CD4-positive, alpha-beta T cell treated with Interferon gamma for 1 hour (primary cell): ENCODE measurements around the gene CLCNKA.

Experiments used
- DNase-seq: peaks from one replicate; pipeline ENCODE4 v3.0.0-alpha.2; 2020

Gene CLCNKA

DNA sequence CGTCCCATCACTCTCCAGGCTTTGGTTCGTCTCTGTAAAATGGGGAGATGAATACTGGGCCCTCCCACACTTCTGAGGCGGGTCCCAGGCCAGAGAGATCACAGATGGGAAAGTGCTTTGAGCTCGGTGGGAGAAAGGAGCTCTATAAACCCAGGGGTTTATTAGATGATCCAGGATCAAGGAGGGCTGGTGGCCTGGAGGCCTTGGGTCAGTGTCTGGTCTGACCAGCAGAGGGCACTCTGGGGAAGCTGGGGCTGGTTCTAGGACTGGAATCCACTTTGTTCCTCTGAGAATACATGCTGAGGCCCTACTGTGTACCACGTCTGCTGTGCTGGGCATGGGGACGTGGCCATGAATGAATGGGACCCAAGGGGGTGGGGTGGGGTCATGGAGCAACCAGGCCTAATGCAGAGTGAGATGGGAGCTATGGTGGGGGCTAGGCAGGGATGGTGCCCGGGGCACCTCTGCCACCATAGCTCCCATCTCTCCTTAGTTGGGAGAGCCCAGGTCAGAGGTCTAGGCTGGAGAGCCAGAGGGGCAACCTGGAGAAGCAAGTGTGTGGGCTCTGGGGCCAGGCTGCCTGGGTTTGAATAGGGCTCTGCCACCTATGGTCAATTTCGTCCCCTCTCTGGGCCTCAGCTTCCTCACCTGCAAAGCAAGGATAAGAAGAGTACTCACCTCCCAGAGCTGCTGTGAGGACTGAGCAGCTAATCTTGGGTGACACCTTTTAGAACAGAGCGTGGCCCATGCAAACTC is 60.6 kb downstream of the CLCNKA start:
- DNase-seq: peak; percentile 37

DNA sequence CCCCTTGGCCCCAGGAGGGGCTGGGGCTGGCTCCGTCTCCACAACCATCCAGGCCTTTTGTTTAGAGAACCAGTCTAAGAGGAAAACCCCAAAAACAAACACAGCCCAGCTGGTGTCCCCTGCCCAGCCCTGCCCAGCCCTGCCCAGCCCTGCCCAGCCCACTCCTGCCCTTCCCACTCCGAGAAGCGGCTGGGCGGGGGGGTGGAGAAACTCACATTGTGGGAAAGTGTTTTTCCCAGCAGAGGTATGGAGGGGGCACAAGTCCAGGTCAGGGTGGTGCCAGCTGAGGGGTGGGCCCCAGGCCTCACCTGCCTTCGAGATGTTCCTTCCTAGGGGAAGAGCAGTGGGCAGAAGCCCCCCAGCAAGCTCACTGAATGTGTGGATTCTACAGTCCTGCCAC is 61.6 kb downstream of the CLCNKA start:
- DNase-seq: no peak
